ENCODE data around the gene RGPD8.
"Not testable (repeated sequence)": the region's sequence is repeated elsewhere in the genome, so short reads cannot be mapped to it uniquely, and the experiment has no call there.

RGPD8 gene

DNA sequence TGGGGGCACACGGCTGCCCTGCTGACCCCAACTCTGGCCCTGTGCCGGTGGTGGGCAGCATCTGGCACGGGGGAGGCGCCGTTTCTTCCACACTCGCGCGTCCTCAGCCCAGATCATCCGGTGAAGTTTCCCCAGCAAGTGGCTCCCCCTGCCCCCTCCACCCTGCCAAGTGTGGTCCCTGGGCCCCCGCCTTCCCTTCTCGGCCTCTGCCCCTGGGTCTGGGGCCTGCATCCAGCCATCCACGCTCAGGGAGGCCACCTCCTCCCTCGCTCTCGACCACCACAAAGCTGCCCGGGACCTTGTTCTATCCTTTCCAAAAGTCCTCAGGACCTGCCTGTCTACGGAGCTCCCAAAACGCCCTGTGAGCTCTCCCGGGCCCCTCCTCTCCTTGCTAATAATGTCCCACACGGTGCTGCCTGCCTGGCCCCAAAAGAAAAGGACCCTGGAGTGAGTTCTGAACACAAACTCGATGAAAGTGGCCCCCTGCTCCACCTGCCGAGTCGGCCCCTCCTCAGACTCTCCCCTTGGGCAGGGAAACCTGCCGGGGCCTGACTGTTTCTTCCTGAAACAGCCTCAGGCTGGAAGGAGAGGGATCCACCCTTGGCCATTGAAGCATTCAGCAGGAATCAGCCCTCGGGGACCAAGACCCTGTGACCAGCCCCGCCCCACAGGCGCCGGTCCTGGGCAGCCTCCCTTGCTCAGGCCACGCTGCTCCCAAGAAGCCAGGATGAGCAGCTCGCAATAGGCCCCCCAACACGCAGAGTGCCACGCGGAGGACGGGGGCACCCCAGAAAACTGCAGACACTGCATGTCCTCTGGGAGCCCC lies 1.7 kb upstream of the RGPD8 start:
- not testable (repeated sequence) for H3K27ac ChIP-seq (ENCODE audit: low read depth, low read length); H3K9ac ChIP-seq (ENCODE audit: low read length); H3K27me3 ChIP-seq (ENCODE audit: control insufficient read depth in 1 of 2, insufficient read depth in 2 of 2, low read length in 2 of 2); H3K36me3 ChIP-seq (ENCODE audit: insufficient read depth, low read length); H3K4me3 ChIP-seq (ENCODE audit: low read depth in 1 of 2, low read length in 2 of 2); H3K9me3 ChIP-seq (ENCODE audit: low read length); H3K4me1 ChIP-seq (ENCODE audit: insufficient read depth, low read length)

DNA sequence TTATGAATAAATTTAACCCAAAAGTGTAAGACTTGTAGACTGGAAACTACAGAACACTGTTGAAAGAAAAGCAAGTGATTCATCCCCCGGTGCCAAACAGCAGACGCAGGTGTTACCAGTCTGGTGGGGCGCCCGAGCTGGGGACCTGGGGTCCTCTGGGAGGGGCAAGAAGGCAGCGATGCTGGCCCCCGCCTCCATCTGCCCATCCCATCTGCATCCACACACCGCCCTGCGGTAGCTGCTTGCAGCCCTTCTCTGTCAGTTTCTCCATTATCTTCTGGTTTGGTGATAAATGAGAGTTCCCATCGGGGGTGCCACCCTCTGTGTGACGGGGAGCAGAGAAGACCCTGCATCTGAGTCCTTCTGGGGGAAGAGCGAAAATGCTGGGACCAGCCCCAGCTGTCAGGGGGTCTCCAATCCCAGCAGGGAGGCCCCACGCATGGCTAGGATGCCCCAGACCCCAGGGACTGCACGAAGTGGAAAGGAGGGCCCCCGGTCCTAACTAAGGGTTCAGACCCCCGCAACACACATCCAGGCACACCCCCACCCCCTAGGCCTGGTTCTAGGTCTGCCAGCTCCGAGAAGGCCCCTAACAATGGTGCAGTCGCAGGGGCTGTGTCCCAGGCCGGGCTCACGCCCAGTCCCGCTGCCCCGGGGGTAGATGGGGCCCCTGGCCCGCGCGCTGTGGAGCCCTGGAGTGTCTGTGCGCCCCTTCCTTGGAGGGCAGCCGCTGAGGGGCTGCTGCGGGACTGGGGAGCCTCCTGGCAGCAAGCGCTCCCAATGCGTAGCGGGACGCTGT lies 686 bp upstream of the RGPD8 start:
- Histone ChIP-seq H3K9ac (ENCODE audit: low read length) (no peak overlapping the region), H3K9me3 (ENCODE audit: low read length) (no peaks in the 10 kb centered on the region), H3K27ac (ENCODE audit: low read depth, low read length) (no peak overlapping the region), H3K36me3 (ENCODE audit: insufficient read depth, low read length) (no peaks in the 10 kb centered on the region), H3K4me3 (ENCODE audit: low read depth in 1 of 2, low read length in 2 of 2) (no peak overlapping the region), H3K4me1 (ENCODE audit: insufficient read depth, low read length) (no peaks in the 10 kb centered on the region), H3K27me3 (ENCODE audit: control insufficient read depth in 1 of 2, insufficient read depth in 2 of 2, low read length in 2 of 2) (no peaks in the 10 kb centered on the region)

- not testable (repeated sequence) for H3K27me3 ChIP-seq (ENCODE audit: control insufficient read depth in 1 of 2, insufficient read depth in 2 of 2, low read length in 2 of 2); H3K27ac ChIP-seq (ENCODE audit: low read depth, low read length); H3K9ac ChIP-seq (ENCODE audit: low read length); H3K36me3 ChIP-seq (ENCODE audit: insufficient read depth, low read length); H3K9me3 ChIP-seq (ENCODE audit: low read length); H3K4me1 ChIP-seq (ENCODE audit: insufficient read depth, low read length)
- peak overlapping the region in 1 of 2 donors; percentile 23 for H3K4me3 ChIP-seq (ENCODE audit: low read depth in 1 of 2, low read length in 2 of 2)
Observed at GRCh38 chr2:112432735-112433479, 538 bp downstream of the RGPD8 start.

GRCh38 chr2:112432390-112432734 lies 1.1 kb downstream of the RGPD8 start:
- H3K4me1 ChIP-seq (ENCODE audit: insufficient read depth, low read length); H3K9ac ChIP-seq (ENCODE audit: low read length); H3K27me3 ChIP-seq (ENCODE audit: control insufficient read depth in 1 of 2, insufficient read depth in 2 of 2, low read length in 2 of 2); H3K27ac ChIP-seq (ENCODE audit: low read depth, low read length); H3K36me3 ChIP-seq (ENCODE audit: insufficient read depth, low read length); H3K9me3 ChIP-seq (ENCODE audit: low read length): not testable (repeated sequence)
- peak overlapping the region in 1 of 2 donors; percentile 23 for H3K4me3 ChIP-seq (ENCODE audit: low read depth in 1 of 2, low read length in 2 of 2)

DNA sequence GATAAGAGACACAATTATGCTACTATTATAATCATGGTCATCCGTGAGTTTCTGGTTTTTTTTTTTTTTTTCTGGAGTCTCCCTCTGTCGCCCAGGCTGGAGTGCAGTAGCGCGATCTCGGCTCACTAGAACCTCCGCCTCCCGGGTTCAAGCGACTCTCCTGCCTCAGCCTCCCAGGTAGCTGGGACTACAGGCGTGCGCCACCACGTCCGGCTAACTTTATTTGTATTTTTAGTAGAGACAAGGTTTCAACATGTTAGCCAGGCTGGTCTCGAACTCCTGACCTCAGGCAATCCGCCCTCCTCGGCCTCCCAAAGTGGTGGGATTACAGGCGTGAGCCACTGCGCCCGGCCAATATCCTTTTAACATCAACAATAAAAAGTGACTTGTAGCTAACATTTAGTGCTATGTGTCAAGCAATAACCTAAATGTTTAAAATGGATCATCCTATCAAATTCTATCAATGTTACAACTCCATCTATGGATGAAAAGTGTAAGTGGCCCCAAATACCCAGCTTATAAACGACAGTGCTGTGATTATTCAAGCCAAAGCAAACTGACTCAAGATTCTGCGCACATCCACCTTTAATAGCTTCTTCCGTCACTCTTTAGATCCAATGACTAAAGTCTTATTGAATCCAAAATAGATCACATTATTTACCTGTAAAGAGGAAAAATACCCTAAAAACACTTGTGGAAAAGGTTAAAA lies 1.7 kb downstream of the RGPD8 start:
- not testable (repeated sequence) for H3K27ac ChIP-seq (ENCODE audit: low read depth, low read length); H3K36me3 ChIP-seq (ENCODE audit: insufficient read depth, low read length); H3K9ac ChIP-seq (ENCODE audit: low read length); H3K9me3 ChIP-seq (ENCODE audit: low read length); H3K27me3 ChIP-seq (ENCODE audit: control insufficient read depth in 1 of 2, insufficient read depth in 2 of 2, low read length in 2 of 2); H3K4me1 ChIP-seq (ENCODE audit: insufficient read depth, low read length)
- peak overlapping the region in 1 of 2 donors; percentile 23 for H3K4me3 ChIP-seq (ENCODE audit: low read depth in 1 of 2, low read length in 2 of 2)

DNA sequence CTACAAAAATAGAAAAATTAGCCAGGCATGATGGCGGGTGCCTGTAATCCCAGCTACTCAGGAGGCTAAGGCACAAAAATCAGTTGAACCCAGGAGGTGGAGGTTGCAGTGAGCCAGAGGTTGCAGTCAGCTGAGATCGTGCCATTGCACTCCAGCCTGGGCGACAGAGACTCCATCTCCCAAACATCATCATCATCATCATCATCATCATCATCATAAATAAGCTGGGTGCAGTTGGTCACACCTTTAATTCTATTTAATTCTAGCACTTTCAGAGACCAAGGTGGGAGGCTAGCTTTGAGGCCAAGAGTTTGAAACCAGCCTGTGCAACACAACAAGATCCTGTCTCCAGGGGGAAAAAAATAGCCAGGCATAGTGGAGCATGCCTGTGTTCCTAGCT lies 8.9 kb downstream of the RGPD8 start:
- not testable (repeated sequence) for H3K9me3 ChIP-seq (ENCODE audit: low read length); H3K4me1 ChIP-seq (ENCODE audit: insufficient read depth, low read length); H3K4me3 ChIP-seq (ENCODE audit: low read depth in 1 of 2, low read length in 2 of 2); H3K27me3 ChIP-seq (ENCODE audit: control insufficient read depth in 1 of 2, insufficient read depth in 2 of 2, low read length in 2 of 2); H3K9ac ChIP-seq (ENCODE audit: low read length); H3K27ac ChIP-seq (ENCODE audit: low read depth, low read length); H3K36me3 ChIP-seq (ENCODE audit: insufficient read depth, low read length)

- H3K4me1 ChIP-seq (ENCODE audit: insufficient read depth, low read length); H3K36me3 ChIP-seq (ENCODE audit: insufficient read depth, low read length); H3K9me3 ChIP-seq (ENCODE audit: low read length); H3K4me3 ChIP-seq (ENCODE audit: low read depth in 1 of 2, low read length in 2 of 2); H3K27me3 ChIP-seq (ENCODE audit: control insufficient read depth in 1 of 2, insufficient read depth in 2 of 2, low read length in 2 of 2); H3K27ac ChIP-seq (ENCODE audit: low read depth, low read length); H3K9ac ChIP-seq (ENCODE audit: low read length): not testable (repeated sequence)
Observed at GRCh38 chr2:112416860-112417259, 16.6 kb downstream of the RGPD8 start.

GRCh38 chr2:112360055-112360454 lies 73.4 kb downstream of the RGPD8 start:
- H3K27me3 ChIP-seq (ENCODE audit: control insufficient read depth in 1 of 2, insufficient read depth in 2 of 2, low read length in 2 of 2); H3K27ac ChIP-seq (ENCODE audit: low read depth, low read length); H3K4me1 ChIP-seq (ENCODE audit: insufficient read depth, low read length); H3K4me3 ChIP-seq (ENCODE audit: low read depth in 1 of 2, low read length in 2 of 2); H3K9ac ChIP-seq (ENCODE audit: low read length); H3K9me3 ChIP-seq (ENCODE audit: low read length); H3K36me3 ChIP-seq (ENCODE audit: insufficient read depth, low read length): not testable (repeated sequence)

DNA sequence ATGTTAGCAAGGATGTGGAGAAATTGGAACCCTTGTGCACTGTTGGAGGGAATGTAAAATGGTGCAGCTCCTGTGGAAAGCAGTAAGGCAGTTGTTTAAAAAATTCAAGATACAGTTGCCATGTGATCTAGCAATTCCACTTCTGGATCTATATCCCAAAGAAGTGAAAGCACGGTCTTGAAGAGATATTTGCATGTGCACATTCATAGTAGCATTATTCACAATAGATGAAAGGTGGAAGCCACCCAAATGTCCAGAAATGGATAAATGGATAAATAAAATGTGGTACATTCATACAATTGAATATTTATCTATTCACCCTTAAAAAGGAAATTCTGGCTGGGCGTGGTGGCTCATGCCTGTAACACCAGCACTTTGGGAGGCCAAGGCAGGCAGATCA lies 79.1 kb downstream of the RGPD8 start:
- H3K27ac ChIP-seq (ENCODE audit: low read depth, low read length); H3K4me1 ChIP-seq (ENCODE audit: insufficient read depth, low read length); H3K27me3 ChIP-seq (ENCODE audit: control insufficient read depth in 1 of 2, insufficient read depth in 2 of 2, low read length in 2 of 2); H3K9me3 ChIP-seq (ENCODE audit: low read length); H3K9ac ChIP-seq (ENCODE audit: low read length); H3K4me3 ChIP-seq (ENCODE audit: low read depth in 1 of 2, low read length in 2 of 2); H3K36me3 ChIP-seq (ENCODE audit: insufficient read depth, low read length): not testable (repeated sequence)

GRCh38 chr2:112352809-112353603 lies 80.4 kb downstream of the RGPD8 start:
- not testable (repeated sequence) for H3K4me1 ChIP-seq (ENCODE audit: insufficient read depth, low read length); H3K27ac ChIP-seq (ENCODE audit: low read depth, low read length); H3K27me3 ChIP-seq (ENCODE audit: control insufficient read depth in 1 of 2, insufficient read depth in 2 of 2, low read length in 2 of 2); H3K9me3 ChIP-seq (ENCODE audit: low read length); H3K4me3 ChIP-seq (ENCODE audit: low read depth in 1 of 2, low read length in 2 of 2); H3K36me3 ChIP-seq (ENCODE audit: insufficient read depth, low read length); H3K9ac ChIP-seq (ENCODE audit: low read length)

DNA sequence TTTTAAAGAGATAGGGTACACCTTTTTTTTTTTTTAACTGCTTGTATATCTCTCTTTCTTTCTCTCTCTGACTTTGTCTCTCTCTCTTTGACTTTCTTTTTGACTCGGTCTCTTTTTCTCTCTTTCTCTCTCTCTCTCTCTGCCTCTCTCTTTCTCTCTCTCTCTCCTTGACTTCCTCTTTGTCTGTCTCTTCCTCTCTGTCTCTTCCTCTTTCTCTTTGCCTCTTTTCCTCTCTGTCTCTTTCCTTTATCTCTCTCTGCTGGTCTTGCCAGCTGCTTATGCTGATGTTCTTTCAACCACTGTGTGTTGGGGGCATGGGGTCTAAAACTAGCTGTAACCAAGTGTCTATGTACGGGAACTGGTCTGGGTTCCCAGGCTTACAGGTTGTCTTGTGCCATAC lies 81.2 kb downstream of the RGPD8 start:
- H3K9ac ChIP-seq (ENCODE audit: low read length); H3K4me3 ChIP-seq (ENCODE audit: low read depth in 1 of 2, low read length in 2 of 2); H3K27me3 ChIP-seq (ENCODE audit: control insufficient read depth in 1 of 2, insufficient read depth in 2 of 2, low read length in 2 of 2); H3K4me1 ChIP-seq (ENCODE audit: insufficient read depth, low read length); H3K27ac ChIP-seq (ENCODE audit: low read depth, low read length); H3K9me3 ChIP-seq (ENCODE audit: low read length); H3K36me3 ChIP-seq (ENCODE audit: insufficient read depth, low read length): not testable (repeated sequence)
